Neural progenitor cell (in vitro differentiated cells): ENCODE results near the gene VPS35.

Experiments
- CTCF ChIP-seq: fragments of 200-600 bp; sonication (generic); IDR thresholded peaks from 2 replicates; pipeline ENCODE4 v1.5.1; 2017; ENCODE audit warnings: antibody characterized with exemption, mild to moderate bottlenecking
- EZH2phosphoT487 ChIP-seq: fragments of 200-600 bp; sonication (generic); IDR thresholded peaks from 2 replicates; pipeline ENCODE4 v1.6.1; 2017; ENCODE audit warnings: antibody characterized with exemption

GRCh38 chr16:46614006-46614405, 75.0 kb downstream of the VPS35 start:
- no peak for TF ChIP-seq CTCF
- TF ChIP-seq EZH2phosphoT487, result no peak
